ENCODE results near the gene SKI.
A peak's percentile ranks its signal among the peaks of the same experiment; 100 is the strongest.
"Not testable (repeated sequence)": the region's sequence is repeated elsewhere in the genome, so short reads cannot be mapped to it uniquely, and the experiment has no call there.

Gene SKI

GRCh38 chr1:2292725-2293450 is 64.8 kb downstream of the SKI start:
- H3K27ac ChIP-seq (ENCODE audit: low read depth, low read length) = no peak overlapping the region
- H3K36me3 ChIP-seq (ENCODE audit: control insufficient read depth, insufficient read depth, low read length) = 0 out of 2 replicates have a peak, but pooled peaks cover 4% of the 10 kb centered on the region
- H3K9ac ChIP-seq (ENCODE audit: low read length) = no peak overlapping the region
- H3K4me3 ChIP-seq (ENCODE audit: low read depth, low read length) = no peak overlapping the region
- H3K27me3 ChIP-seq (ENCODE audit: control insufficient read depth, insufficient read depth, low read length) = no peaks in the 10 kb centered on the region
- H3K9me3 ChIP-seq (ENCODE audit: control insufficient read depth, insufficient read depth, low read depth, low read length) = no peaks in the 10 kb centered on the region
- H3K4me1 ChIP-seq (ENCODE audit: control insufficient read depth, insufficient read depth, low read length) = peaks cover 36% of the 10 kb centered on the region

- no peaks in the 10 kb centered on the region for H3K27me3 ChIP-seq (ENCODE audit: control insufficient read depth, insufficient read depth, low read length)
- H3K27ac ChIP-seq (ENCODE audit: low read depth, low read length) = no peak overlapping the region
These were observed 66.1 kb downstream of the SKI start for GRCh38 chr1:2294033-2294724.

GRCh38 chr1:2294725-2295078 is 66.6 kb downstream of the SKI start:
- H3K4me3 ChIP-seq (ENCODE audit: low read depth, low read length) = no peak overlapping the region
- no peak overlapping the region for H3K27ac ChIP-seq (ENCODE audit: low read depth, low read length)
- peaks cover 32% of the 10 kb centered on the region for H3K4me1 ChIP-seq (ENCODE audit: control insufficient read depth, insufficient read depth, low read length)
- H3K9me3 ChIP-seq (ENCODE audit: control insufficient read depth, insufficient read depth, low read depth, low read length) = no peaks in the 10 kb centered on the region
- H3K36me3 ChIP-seq (ENCODE audit: control insufficient read depth, insufficient read depth, low read length) = 0 out of 2 replicates have a peak, but pooled peaks cover 4% of the 10 kb centered on the region
- H3K27me3 ChIP-seq (ENCODE audit: control insufficient read depth, insufficient read depth, low read length) = no peaks in the 10 kb centered on the region
- no peak overlapping the region for H3K9ac ChIP-seq (ENCODE audit: low read length)

More at GRCh38 chr1:2294033-2294724, 66.1 kb downstream of the SKI start:
- Histone ChIP-seq H3K9ac (ENCODE audit: low read length) (no peak overlapping the region), H3K4me1 (ENCODE audit: control insufficient read depth, insufficient read depth, low read length) (peaks cover 29% of the 10 kb centered on the region), H3K9me3 (ENCODE audit: control insufficient read depth, insufficient read depth, low read depth, low read length) (no peaks in the 10 kb centered on the region), H3K36me3 (ENCODE audit: control insufficient read depth, insufficient read depth, low read length) (0 out of 2 replicates have a peak, but pooled peaks cover 4% of the 10 kb centered on the region), H3K4me3 (ENCODE audit: low read depth, low read length) (no peak overlapping the region)

- Histone ChIP-seq H3K4me3 (ENCODE audit: low read depth, low read length) (no peak overlapping the region), H3K36me3 (ENCODE audit: control insufficient read depth, insufficient read depth, low read length) (0 out of 2 replicates have a peak, but pooled peaks cover 4% of the 10 kb centered on the region), H3K27me3 (ENCODE audit: control insufficient read depth, insufficient read depth, low read length) (no peaks in the 10 kb centered on the region), H3K9me3 (ENCODE audit: control insufficient read depth, insufficient read depth, low read depth, low read length) (no peaks in the 10 kb centered on the region), H3K9ac (ENCODE audit: low read length) (no peak overlapping the region), H3K4me1 (ENCODE audit: control insufficient read depth, insufficient read depth, low read length) (peaks cover 32% of the 10 kb centered on the region), H3K27ac (ENCODE audit: low read depth, low read length) (no peak overlapping the region)
These were observed 67.4 kb downstream of the SKI start for GRCh38 chr1:2295526-2295925.

- H3K9me3 ChIP-seq (ENCODE audit: control insufficient read depth, insufficient read depth, low read depth, low read length); H3K36me3 ChIP-seq (ENCODE audit: control insufficient read depth, insufficient read depth, low read length); H3K9ac ChIP-seq (ENCODE audit: low read length); H3K4me3 ChIP-seq (ENCODE audit: low read depth, low read length); H3K27ac ChIP-seq (ENCODE audit: low read depth, low read length); H3K27me3 ChIP-seq (ENCODE audit: control insufficient read depth, insufficient read depth, low read length): not testable (repeated sequence)
- H3K4me1 ChIP-seq (ENCODE audit: control insufficient read depth, insufficient read depth, low read length) = peaks cover 26% of the 10 kb centered on the region; the same call in 1 of the 2 replicates
These were observed 68.1 kb downstream of the SKI start for GRCh38 chr1:2296211-2296610.

GRCh38 chr1:2296614-2297013 is 68.5 kb downstream of the SKI start:
- 0 out of 2 replicates have a peak, but pooled peaks cover 4% of the 10 kb centered on the region for H3K36me3 ChIP-seq (ENCODE audit: control insufficient read depth, insufficient read depth, low read length)
- no peaks in the 10 kb centered on the region for H3K9me3 ChIP-seq (ENCODE audit: control insufficient read depth, insufficient read depth, low read depth, low read length)
- H3K4me3 ChIP-seq (ENCODE audit: low read depth, low read length) = no peak overlapping the region
- no peak overlapping the region for H3K9ac ChIP-seq (ENCODE audit: low read length)
- no peak overlapping the region for H3K27ac ChIP-seq (ENCODE audit: low read depth, low read length)
- peaks cover 26% of the 10 kb centered on the region; the same call in 1 of the 2 replicates for H3K4me1 ChIP-seq (ENCODE audit: control insufficient read depth, insufficient read depth, low read length)
- no peaks in the 10 kb centered on the region for H3K27me3 ChIP-seq (ENCODE audit: control insufficient read depth, insufficient read depth, low read length)

GRCh38 chr1:2297246-2298011 is 69.3 kb downstream of the SKI start:
- Histone ChIP-seq H3K36me3 (ENCODE audit: control insufficient read depth, insufficient read depth, low read length) (0 out of 2 replicates have a peak, but pooled peaks cover 6% of the 10 kb centered on the region), H3K27ac (ENCODE audit: low read depth, low read length) (no peak overlapping the region), H3K9ac (ENCODE audit: low read length) (no peak overlapping the region), H3K27me3 (ENCODE audit: control insufficient read depth, insufficient read depth, low read length) (no peaks in the 10 kb centered on the region), H3K4me1 (ENCODE audit: control insufficient read depth, insufficient read depth, low read length) (peaks cover 23% of the 10 kb centered on the region; the same call in 1 of the 2 replicates), H3K4me3 (ENCODE audit: low read depth, low read length) (no peak overlapping the region), H3K9me3 (ENCODE audit: control insufficient read depth, insufficient read depth, low read depth, low read length) (no peaks in the 10 kb centered on the region)

- Histone ChIP-seq H3K4me3 (ENCODE audit: low read depth, low read length) (no peak overlapping the region), H3K27me3 (ENCODE audit: control insufficient read depth, insufficient read depth, low read length) (no peaks in the 10 kb centered on the region), H3K9ac (ENCODE audit: low read length) (no peak overlapping the region), H3K27ac (ENCODE audit: low read depth, low read length) (no peak overlapping the region), H3K36me3 (ENCODE audit: control insufficient read depth, insufficient read depth, low read length) (peaks cover 17% of the 10 kb centered on the region; the same call in 1 of the 2 replicates), H3K4me1 (ENCODE audit: control insufficient read depth, insufficient read depth, low read length) (peaks cover 19% of the 10 kb centered on the region; the same call in 1 of the 2 replicates), H3K9me3 (ENCODE audit: control insufficient read depth, insufficient read depth, low read depth, low read length) (no peaks in the 10 kb centered on the region)
These were observed 70.6 kb downstream of the SKI start for GRCh38 chr1:2298685-2299084.

- Histone ChIP-seq H3K27ac (ENCODE audit: low read depth, low read length) (0 out of 2 replicates have a peak overlapping the region, but pooled peaks have one; percentile 26), H3K4me1 (ENCODE audit: control insufficient read depth, insufficient read depth, low read length) (peaks cover 19% of the 10 kb centered on the region; the same call in 1 of the 2 replicates), H3K27me3 (ENCODE audit: control insufficient read depth, insufficient read depth, low read length) (no peaks in the 10 kb centered on the region), H3K9me3 (ENCODE audit: control insufficient read depth, insufficient read depth, low read depth, low read length) (no peaks in the 10 kb centered on the region), H3K9ac (ENCODE audit: low read length) (no peak overlapping the region), H3K4me3 (ENCODE audit: low read depth, low read length) (no peak overlapping the region), H3K36me3 (ENCODE audit: control insufficient read depth, insufficient read depth, low read length) (peaks cover 21% of the 10 kb centered on the region)
These were observed 71.1 kb downstream of the SKI start for GRCh38 chr1:2299131-2299627.

- Histone ChIP-seq H3K27ac (ENCODE audit: low read depth, low read length) (0 out of 2 replicates have a peak overlapping the region, but pooled peaks have one; percentile 36), H3K4me3 (ENCODE audit: low read depth, low read length) (no peak overlapping the region), H3K9me3 (ENCODE audit: control insufficient read depth, insufficient read depth, low read depth, low read length) (no peaks in the 10 kb centered on the region), H3K9ac (ENCODE audit: low read length) (no peak overlapping the region), H3K4me1 (ENCODE audit: control insufficient read depth, insufficient read depth, low read length) (peaks cover 16% of the 10 kb centered on the region; the same call in 1 of the 2 replicates), H3K27me3 (ENCODE audit: control insufficient read depth, insufficient read depth, low read length) (no peaks in the 10 kb centered on the region), H3K36me3 (ENCODE audit: control insufficient read depth, insufficient read depth, low read length) (peaks cover 31% of the 10 kb centered on the region)
These were observed 72.1 kb downstream of the SKI start for GRCh38 chr1:2300004-2300771.

Measured in HUES6 (cell line).